ENCODE data around the gene NUDCD3. TPM values are rescaled to one million over a fixed set of nuclear protein-coding genes. Genes with fewer than 3 reads are reported as not detected.

NUDCD3 gene
- total RNA-seq, 1 experiment from 2014 or later: 76.2 TPM

DNA sequence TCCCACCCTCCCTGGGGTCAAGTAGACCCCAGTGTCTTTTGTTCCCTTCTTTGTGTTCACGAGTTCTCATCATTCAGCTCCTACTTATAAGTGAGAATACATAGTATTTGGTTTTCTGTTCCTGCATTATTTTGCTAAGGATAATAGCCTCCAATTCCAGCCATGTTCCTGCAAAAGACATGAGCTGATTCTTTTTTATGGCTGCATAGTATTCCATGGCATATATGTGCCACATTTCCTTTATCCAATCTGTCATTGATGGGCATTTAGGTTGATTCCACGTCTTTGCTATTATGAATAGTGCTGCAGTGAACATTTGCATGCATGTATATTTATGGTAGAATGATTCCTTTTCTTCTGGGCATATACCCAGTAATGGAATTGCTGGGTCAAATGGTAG is 136.8 kb downstream of the NUDCD3 start:
- no peak for DNase-seq (ENCODE audit: low read depth)

- no peak for DNase-seq (ENCODE audit: low read depth)
Observed at GRCh38 chr7:44348851-44349781, 141.3 kb downstream of the NUDCD3 start.

DNA sequence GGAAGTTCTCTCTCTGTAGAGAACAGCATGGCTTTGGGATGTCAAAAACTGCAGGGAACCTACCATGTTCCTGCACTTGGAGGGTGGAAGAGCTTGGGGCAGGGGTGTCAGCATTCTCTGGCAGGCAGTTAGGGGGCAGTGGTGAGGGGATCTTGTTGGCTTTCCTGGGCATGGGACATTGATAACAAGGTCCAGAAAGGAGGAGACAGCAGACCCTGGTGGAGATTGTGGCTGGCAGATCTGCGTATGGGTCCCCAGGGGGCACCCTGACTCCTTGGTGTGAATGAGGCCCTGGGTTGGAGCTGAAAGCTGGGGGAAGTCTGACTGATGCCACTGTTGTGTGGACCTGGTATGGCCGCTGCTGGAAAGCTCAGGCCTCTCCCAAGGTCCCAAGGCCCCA is 142.2 kb downstream of the NUDCD3 start:
- peak; percentile 63 for DNase-seq (ENCODE audit: low read depth)

DNA sequence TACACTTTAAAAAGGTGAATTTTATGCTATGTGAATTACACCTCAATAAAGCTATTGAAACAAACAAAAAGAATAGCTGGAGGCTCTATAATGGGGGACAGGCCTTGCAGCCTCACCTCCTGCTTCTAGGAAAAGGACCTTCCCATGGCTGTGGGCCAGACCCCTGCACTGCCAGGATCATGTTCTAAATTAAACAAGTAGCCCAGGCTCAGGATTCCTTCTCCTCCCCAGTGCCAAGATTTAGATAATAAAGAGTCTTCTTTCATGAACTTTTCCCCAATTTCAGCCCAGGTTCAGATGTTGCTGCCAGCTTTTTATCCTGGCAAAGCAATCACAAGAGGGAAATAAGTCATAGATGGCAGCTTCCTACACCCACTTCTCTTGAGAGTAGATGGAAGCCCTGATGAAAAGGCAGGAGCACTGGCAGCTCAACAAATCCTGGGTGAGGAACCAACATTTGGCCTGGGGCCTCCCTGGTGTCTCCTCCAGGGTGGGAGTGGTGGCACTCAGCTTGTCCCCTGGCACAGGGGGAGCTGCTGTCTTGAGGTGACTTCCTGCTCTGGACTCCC is 142.8 kb downstream of the NUDCD3 start:
- DNase-seq (ENCODE audit: low read depth): no peak

DNA sequence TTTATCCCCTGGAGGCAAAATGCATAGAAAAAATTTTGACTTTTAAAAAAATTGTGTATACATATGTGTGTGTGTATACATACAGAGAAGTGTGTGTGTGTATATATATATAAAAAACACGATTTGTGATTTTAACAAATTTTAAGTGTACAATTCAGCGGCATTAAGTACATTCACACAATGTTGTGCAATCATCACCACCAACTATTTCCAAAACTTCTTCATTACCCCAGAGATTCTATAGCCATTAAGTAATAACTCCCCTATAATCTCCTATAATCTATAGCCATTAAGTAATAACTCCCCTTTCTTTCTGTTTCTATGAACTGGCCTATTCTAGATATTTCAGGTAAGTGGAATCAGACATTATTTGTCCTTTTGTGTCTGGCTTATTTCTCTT is 144.4 kb downstream of the NUDCD3 start:
- DNase-seq (ENCODE audit: low read depth): no peak

DNA sequence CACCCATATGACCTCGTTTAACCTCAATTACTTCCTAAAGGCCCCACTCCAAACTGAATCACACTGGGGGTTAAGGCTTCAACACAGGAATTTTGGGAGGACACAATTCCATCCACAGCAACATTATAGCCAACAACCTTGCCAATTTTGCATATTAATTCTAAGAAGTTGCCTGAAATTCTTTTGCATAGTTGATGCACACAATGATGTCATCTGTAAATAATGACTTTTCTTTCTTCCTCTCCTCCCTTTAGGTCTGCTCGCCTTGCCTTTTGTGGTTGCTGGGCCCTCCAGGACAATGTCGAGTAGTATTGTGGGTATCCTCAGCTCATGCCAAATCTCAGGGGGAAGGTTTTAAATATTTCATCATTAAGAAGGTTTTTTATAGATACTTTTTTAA is 149.1 kb downstream of the NUDCD3 start:
- DNase-seq (ENCODE audit: low read depth): no peak

DNA sequence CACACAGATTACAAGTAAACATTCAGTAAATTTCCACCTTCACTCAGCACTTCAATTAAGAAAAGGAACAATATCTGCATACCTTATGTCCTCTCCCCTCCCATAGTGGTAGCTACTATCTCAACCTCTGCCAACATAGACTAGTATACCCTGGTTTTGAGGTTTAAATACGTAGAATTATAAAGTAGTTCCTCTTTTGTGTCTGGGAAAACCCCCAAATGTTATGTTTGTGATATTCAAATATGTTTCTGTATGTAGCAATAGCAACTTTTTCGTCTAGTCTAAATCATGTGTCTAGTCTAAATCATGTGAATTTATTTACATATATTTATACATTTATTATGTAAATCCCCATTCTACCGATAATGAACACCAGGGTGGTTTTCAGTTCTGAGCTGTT is 151.9 kb downstream of the NUDCD3 start:
- no peak for DNase-seq (ENCODE audit: low read depth)

- DNase-seq (ENCODE audit: low read depth): no peak
Observed at GRCh38 chr7:44336491-44336890, 154.0 kb downstream of the NUDCD3 start.

DNA sequence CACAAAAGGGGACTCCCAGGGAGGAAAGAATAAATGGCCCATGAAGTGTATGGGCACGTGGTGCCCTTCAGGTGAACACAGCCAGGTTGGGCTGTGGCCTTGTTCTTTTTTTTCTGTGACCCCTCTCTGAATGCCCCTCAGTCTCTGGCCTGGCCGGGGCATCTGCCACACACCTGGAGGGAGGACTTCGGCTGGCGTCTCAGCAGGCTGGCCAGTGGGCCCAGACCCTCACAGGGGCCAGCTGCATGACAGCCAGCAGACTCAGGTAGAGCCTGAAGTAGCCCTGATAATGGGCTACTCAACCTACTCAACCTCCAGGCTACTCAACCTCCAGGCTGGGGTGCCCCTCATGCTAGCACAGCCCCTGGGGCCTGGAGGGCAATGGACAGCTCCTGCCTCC is 155.3 kb downstream of the NUDCD3 start:
- DNase-seq (ENCODE audit: low read depth): no peak

GRCh38 chr7:44334734-44335097 is 155.7 kb downstream of the NUDCD3 start:
- DNase-seq (ENCODE audit: low read depth): no peak

DNA sequence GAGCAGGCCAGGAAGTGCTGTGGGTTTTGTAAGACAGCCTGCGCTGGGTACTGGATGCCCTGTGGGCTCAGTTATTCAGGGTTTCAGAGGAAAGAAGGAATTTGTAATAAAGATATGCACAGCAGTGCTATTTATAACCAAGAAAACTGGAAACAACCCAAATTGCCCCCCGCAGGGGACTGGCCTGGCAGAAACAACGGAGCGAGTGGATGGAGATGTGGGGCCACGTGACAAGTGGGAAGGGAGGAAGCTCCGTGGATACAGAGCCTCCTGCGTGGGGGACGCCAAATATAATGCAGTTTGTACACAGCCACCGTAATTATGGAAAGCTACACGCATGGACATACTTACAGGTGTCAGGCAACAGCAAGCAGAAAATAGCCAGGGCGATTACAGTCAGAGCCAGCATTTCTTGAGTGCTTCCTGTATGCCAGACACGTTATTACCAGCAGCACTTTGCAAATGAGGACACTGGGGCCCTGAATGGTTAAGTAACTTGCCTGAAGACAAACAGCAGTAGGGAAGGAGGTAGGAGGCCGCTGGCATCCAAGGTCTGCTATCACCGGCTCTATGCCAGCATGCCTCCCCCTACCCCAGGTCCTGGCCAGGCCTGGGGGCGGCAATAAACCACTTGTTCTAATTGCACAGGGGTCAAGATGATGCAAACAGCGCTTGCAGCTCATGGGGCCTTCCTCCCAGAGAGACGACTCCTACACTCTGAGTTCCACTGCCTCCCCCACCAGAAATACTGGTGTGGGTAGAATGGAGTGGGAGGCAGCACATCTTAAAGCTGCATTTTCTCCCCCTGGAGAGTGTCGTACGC is 156.3 kb downstream of the NUDCD3 start:
- DNase-seq (ENCODE audit: low read depth): no peak

DNA sequence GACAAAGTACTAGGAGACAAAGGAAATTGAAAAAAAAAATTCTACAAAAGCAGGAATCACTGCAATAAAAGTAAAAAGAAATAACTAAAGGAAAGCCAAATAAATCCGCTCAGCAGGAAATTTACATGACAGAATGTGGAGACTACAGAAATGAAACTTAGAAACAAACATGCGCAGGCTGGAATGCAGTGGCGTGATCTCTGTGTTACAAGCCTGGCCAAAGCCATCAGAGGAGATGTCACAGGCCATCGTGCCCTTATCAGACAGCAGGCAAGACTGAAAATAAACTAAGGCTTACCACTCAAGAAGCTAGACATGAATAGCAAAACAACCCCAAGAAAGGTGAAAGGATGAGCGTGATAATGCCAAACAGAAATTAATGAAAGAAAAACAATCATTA is 158.8 kb downstream of the NUDCD3 start:
- DNase-seq (ENCODE audit: low read depth): no peak

DNA sequence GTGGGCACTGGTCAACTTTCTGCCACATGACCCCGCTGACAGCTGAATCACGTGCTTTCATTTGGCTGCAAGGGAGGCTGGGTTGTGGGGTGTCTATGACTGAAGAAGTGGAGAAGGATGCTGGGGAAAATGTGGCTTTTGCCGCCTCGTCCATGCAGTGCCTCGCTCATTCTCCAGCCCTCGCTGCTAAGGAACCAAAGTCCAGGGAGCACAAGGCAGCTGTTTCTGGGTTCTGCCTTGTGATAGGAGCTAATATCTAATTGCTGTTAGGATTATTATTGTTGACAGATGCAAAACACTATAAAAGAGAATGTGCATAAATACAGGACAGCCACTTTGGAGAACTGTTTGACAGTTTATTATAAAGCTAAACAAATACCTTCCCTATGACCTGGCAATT is 160.1 kb downstream of the NUDCD3 start:
- DNase-seq (ENCODE audit: low read depth): no peak

GRCh38 chr7:44329888-44330287 is 160.6 kb downstream of the NUDCD3 start:
- DNase-seq (ENCODE audit: low read depth): no peak

Other genes starting within 250 kb of the NUDCD3 start
- gene CAMK2B, start 165.1 kb downstream of the NUDCD3 start, total RNA-seq (2014; rRNA removed; shearing (Covaris generic)): 0.49 TPM in 1 of 2 replicates, not detected in the other
- not detected in 2 replicates for gene NPC1L1, start 50.7 kb upstream of the NUDCD3 start, total RNA-seq (2014; rRNA removed; shearing (Covaris generic))
- 63.2 and 68.6 TPM in 2 replicates for gene DDX56, start 83.2 kb upstream of the NUDCD3 start, total RNA-seq (2014; rRNA removed; shearing (Covaris generic))
- 226 and 256 TPM in 2 replicates for gene TMED4, start 91.6 kb upstream of the NUDCD3 start, total RNA-seq (2014; rRNA removed; shearing (Covaris generic))
- 45.9 and 56.0 TPM in 2 replicates for gene OGDH, start 116.0 kb upstream of the NUDCD3 start, total RNA-seq (2014; rRNA removed; shearing (Covaris generic))